Esophagus squamous epithelium (tissue), 4 donors: ENCODE measurements around the gene EN2.

Source experiments
- CTCF ChIP-seq, 6 experiments: fragments of 450-650 bp in 4 of 6; fragments of 200-600 bp in 2 of 6; sonication (generic) in 2 of 6; IDR thresholded peaks; one replicate each; pipeline ENCODE4 v1.5.1; 2016 to 2019; ENCODE audit warnings: antibody characterized with exemption in 6 of 6, mild to moderate bottlenecking in 4 of 6, moderate library complexity in 4 of 6
- POLR2A ChIP-seq, 4 donors: fragments of 450-650 bp; IDR thresholded peaks; one replicate each; pipeline ENCODE4 v1.6.1; 2017; ENCODE audit warnings: antibody characterized with exemption in 4 of 4, mild to moderate bottlenecking in 4 of 4, moderate library complexity in 3 of 4

GRCh38 chr7:155439311-155440017, 18.5 kb upstream of the EN2 start:
- TF ChIP-seq CTCF (IDR thresholded peaks at IDR 0.05) (no peak), POLR2A (IDR thresholded peaks at IDR 0.05) (no peak)
